GM19438 (cell line): Measurements from ENCODE around the gene TSC22D4.
"Not testable (repeated sequence)": the region's sequence is repeated elsewhere in the genome, so short reads cannot be mapped to it uniquely, and the experiment has no call there.

Experiments used
- ATAC-seq: cut with Tn5 transposase; IDR thresholded peaks from one replicate; pipeline ENCODE4 v1.9.1; 2021; ENCODE audit warnings: low read depth; ENCODE audit not compliant: unreplicated experiment

TSC22D4 gene

DNA sequence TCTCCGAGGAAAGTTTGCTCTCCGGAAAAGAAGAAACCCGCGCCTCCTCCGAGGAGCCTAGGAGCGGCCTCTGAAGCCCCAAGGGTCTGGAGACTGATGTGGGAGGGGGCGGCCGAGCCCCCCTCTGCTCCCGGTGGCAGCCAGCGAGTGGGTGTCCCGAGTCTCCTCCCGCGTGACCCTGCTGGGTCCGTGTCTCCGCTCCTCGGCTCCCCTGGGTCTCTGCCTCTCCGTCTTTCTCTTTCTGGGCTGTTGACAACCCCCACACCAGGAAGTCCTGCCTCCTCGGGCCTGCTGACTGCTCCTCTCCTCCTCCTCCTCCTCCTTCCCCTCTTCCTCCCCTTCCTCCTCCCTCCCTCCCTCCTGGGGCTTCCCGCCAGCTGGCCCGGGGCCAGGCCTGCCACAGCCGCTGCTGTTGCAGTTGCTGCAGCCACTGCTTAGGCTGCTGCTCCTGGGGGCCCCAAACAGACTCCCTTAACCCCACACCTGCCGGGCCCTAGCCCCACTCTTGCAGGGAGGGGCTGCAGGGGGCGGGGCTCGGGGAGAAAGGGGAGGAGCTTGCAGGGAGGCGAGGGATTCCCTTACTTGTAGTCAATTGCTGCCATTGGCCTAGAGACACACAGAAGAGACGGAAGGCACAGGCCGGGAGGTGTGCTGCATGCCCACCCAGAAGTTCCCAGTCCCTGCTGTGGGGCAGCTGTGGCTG is at the start of gene TSC22D4:
Gene TSC22D4 (minus strand): TSS at position 257 of the 703 bp plus-strand sequence. CDS start 1,176 bp downstream, outside the sequence.
- peak; percentile 61 for ATAC-seq

- ATAC-seq, result not testable (repeated sequence)
These were observed 49.3 kb upstream of the TSC22D4 start for GRCh38 chr7:100528108-100528866.

GRCh38 chr7:100523192-100523591 is 44.2 kb upstream of the TSC22D4 start:
- not testable (repeated sequence) for ATAC-seq

DNA sequence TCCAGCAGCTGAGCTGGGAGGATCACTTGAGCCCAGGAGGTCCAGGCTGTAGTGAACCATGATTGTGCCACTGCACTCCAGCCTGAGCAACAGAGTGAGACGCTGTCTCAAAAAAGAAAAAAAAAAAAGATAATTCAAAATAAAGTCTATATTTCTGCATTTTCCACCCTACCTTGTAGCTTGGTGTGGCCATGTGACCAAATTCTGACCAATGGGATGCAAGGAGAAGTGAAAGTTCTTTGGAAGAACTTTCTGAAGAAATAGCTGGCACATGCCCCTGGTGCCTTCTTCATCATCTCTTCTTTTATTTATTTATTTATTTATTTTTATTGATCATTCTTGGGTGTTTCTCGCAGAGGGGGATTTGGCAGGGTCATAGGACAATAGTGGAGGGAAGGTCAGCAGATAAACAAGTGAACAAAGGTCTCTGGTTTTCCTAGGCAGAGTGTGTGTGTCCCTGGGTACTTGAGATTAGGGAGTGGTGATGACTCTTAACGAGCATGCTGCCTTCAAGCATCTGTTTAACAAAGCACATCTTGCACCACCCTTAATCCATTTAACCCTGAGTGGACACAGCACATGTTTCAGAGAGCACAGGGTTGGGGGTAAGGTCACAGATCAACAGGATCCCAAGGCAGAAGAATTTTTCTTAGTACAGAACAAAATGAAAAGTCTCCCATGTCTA is 43.0 kb upstream of the TSC22D4 start:
- ATAC-seq, result not testable (repeated sequence)

DNA sequence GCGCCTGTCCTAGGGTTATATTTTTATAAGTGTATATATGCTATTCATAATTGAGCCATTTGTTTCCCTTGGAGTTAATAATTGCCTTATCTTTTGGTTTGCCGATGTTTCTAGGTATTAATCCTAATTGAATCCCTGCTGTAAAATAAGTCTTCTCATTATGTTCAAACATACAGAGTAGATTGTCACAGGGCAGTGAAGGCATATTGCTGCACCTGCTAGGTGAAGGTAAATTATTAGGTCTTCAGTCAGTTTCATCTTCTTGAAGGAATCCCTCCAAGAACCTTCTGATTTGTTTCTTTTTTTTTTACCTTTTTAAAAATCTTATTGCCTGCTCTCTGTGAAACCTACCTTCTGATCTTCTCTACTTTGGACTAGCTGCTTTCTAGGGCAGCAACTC is 42.1 kb upstream of the TSC22D4 start:
- ATAC-seq, result no peak

DNA sequence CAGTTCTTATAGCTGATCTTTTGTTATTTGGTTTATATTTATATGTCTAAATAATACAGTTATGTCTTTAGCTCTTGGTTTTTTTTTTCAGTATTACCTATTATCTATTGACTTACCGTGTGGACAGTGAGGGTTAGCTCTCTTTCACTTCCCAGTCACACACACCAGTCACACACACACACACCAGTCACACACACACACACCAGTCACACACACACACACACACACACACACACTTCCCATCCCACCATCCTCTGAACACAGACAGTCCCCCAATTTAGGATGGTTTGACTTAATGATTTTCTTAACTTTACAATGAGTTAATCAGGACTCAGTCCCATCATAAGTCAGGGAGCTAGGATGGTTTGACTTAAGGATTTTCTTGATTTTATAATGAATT is 41.1 kb upstream of the TSC22D4 start:
- ATAC-seq, result no peak

DNA sequence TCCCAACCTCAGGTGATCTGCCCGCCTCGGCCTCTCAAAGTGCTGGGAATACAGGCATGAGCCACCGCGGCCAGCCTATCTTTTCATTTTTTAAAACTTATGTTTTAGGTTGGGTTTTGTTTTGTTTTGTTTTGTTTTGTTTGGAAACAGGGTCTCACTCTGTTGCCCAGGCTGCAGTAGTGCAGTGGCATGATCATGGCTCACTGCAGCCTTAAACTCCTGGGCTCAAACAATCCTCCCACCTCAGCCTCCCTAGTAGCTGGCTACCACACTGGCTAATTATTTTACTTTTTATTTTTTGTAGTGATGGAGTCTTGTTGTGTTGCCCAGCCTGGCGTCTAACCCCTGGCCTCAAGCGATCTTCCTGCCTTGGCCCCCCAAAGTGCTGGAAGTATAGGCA is 40.6 kb upstream of the TSC22D4 start:
- no peak for ATAC-seq

GRCh38 chr7:100517305-100517704 is 38.3 kb upstream of the TSC22D4 start:
- ATAC-seq, result no peak

GRCh38 chr7:100516135-100516812 is 37.3 kb upstream of the TSC22D4 start:
- no peak for ATAC-seq

DNA sequence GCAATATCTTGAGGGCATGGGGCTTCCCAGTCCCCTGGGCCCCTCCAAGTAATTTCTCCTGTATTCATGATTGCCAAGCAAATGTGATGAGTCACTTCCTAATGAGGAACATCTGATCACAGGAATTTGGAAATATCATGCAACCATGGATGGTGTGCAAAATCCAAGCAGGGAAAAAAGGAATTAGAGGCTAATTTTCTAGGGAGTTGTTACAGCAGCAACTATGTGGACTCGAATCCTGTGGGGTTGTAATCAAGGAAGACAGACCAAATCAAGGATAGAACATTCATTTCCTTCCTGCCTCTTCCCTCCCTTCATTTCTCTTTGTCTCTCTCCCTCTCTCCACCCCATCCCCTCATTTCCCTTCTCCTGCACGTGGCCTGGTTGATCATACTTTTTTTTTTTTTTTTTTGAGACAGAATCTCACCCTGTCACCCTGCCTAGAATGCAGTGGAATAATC is 36.1 kb upstream of the TSC22D4 start:
- no peak for ATAC-seq

DNA sequence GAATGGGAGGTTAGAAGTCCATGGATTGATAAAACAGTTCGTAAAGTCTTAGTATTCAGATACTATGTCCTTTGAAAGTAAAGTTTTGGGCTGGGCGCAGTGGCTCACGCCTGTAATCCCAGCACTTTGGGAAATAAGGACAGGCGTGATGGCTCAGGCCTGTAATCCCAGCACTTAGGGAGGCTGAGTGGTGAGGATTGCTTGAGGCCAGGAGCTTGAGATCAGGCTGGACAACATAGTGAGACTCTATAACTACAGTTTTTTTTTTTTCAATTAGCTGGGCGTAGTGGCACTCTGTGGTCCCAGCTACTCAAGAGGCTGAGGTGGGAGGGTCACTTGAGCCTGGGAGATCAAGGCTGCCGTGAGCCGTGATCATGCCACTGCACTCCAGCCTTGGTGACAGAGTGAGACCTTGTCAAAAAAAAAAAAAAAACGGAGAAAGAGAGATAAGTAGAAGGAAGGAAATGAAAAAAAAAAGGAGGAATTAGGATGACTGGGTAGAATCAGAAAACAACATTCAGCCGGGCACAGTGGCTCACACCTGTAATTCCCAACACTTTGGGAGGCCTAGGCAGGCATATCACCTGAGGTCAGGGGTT is 34.3 kb upstream of the TSC22D4 start:
- ATAC-seq, result no peak

DNA sequence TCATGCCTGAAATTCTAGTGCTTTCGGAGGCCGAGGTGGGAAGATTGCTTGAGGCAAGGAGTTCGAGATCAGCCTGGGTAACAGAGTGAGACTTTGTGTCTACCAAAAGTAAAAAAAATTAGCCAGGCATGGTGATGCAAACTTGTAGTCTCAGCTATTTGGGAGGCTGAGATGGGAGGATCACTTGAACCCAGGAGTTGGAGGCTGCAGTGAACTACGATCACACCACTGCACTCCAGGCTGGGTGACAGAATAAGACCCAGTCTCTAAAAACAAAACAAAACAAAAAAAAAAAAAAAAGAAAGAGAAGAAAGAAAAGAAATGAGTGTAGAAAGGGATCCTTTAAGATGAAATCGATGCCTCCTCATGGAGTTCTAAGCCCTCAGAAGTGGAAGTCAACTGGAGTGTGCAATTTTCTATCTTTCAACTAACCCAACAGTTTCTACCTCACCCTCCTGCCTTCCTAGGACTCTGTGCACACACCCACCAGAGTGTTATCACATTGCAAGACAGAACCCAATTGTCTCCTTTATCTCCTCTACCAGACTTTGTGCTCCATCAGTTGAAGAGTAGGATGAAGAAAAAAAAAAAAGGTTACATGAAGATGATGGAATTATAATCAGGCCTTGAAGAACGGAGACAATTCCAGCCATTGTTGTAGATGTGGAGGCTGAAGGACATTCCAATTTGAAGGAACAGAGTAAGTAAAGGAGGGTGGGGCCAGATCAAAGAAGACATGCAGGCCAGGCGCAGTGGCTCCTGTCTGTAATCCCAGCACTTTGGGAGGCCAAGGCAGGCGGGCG is 31.6 kb upstream of the TSC22D4 start:
- no peak for ATAC-seq

- no peak for ATAC-seq
These were observed 30.2 kb upstream of the TSC22D4 start for GRCh38 chr7:100509231-100509630.

DNA sequence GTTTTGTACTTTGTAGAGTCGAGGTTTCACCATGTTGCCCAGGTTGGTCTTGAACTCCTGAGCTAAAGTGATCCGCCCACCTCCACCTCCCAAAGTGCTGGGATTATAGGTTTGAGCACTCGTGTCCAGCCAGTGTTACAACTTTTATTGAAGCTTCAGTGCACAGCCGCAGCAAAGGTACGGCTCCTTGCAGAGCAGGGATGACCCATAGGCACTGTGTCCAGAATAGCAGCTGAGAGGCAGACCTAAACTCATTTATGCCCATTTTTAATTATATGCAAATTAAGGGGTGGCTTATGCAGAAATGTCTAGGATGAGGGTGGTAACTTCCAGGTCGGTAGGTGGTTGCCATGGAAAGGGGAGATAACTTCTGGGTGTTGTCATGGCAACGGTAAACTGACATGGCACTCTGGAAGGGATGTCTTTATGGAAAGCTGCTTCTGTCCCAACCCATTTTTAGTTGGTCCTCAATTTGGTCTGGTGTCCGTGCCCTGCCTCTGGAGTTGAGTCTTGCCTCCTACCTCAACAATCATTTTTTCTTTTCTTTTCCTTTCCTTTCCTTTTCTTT is 27.4 kb upstream of the TSC22D4 start:
- ATAC-seq, result no peak

DNA sequence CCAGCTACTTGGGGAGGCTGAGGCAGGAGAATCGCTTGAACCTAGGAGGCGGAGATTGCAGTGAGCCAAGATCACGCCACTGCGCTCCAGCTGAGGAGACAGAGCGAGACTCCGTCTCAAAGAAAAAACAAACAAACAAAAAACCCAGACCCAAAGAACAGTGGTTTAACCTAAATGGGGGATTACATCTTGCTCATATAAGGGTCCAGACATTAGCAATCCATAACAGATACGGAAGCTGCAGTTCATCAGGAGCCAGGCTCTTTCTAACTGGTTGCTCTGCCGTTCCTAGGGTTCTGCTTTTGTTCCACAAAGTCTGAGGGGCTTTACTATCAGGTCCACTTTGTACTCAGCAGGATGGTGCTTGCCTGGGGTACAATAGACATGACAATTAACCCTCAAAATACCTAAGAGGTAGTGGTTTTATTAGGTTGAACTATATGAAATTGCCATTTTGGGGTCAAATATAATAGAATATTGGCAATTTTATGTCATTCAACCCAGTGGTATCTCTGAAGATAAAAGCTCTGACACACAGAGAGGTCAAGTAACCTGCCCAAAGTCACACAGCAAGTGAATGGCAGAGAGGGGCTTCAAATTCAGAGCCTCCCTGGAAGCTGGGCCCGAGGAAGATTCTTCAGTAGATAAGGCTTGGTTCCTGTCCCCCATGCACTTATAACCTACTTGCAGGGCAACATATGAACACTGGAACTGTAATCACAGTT is 26.0 kb upstream of the TSC22D4 start:
- no peak for ATAC-seq

GRCh38 chr7:100504031-100504430 is 25.0 kb upstream of the TSC22D4 start:
- ATAC-seq, result not testable (repeated sequence)

GRCh38 chr7:100500743-100501142 is 21.7 kb upstream of the TSC22D4 start:
- ATAC-seq, result not testable (repeated sequence)

DNA sequence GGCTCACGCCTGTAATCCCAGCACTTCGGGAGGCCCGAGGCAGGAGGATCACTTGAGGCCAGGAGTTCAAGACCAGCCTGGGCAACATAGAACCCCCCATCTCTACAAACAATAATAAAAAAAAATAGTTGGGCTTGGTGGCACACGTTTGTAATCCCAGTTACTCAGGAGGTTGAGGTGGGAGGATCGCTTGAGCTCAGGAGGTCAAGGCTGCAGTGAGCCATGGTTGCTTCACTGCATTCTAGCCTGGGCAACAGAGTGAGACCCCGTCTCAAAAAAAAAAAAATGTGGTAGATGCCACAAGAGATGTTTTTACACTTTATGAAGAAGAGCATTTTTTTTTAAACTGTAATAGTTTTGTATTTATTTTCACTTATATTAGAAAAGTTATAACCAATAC is 17.5 kb upstream of the TSC22D4 start:
- no peak for ATAC-seq
